IMR-90 (cell line): ENCODE data around the gene HCN3. TPM values are rescaled to one million over a fixed set of nuclear protein-coding genes. Genes with fewer than 3 reads are reported as not detected.

Experiments used
- ATAC-seq: fragments of 200-7000 bp; cut with Tn5 transposase; 2 replicates; pipeline ENCODE4 v1.9.1; 2020; ENCODE audit warnings: low read depth, mild to moderate bottlenecking, moderate library complexity
- BruUV-seq: library from RNA; stranded (reverse); fragments of 400-500 nt; replicated peaks from 2 replicates; lab custom pipeline; 2021; lab: Mats Ljungman, UMichigan
- CTCF ChIA-PET: fragments of 300-600 bp; formaldehyde crosslinking; extraction: SDS; loops from one replicate; lab custom pipeline; 2021; ENCODE audit warnings: antibody characterized with exemption; lab: Yijun Ruan, JAX
- POLR2A ChIA-PET: fragments of 300-600 bp; sonication (Branson Sonifier 250); formaldehyde crosslinking; loops from one replicate; lab custom pipeline; 2022; ENCODE audit warnings: antibody characterized with exemption; ENCODE audit not compliant: unreplicated experiment; lab: Charles Lee
- DNase-seq: peaks from one replicate; pipeline ENCODE4 v3.0.0; 2013
- H2AFZ ChIP-seq: replicated peaks from 2 replicates; pipeline ENCODE3; 2013; ENCODE audit warnings: low read length, mild to moderate bottlenecking; ENCODE audit not compliant: poor library complexity
- H2AK5ac ChIP-seq: 2 replicates; pipeline ENCODE4 v1.6.1; 2013; ENCODE audit warnings: low read depth, low read length, inconsistent platforms
- H2AK9ac ChIP-seq: replicated peaks from 2 replicates; pipeline ENCODE3; 2013; ENCODE audit warnings: mild to moderate bottlenecking, low read depth, low read length, moderate library complexity; ENCODE audit not compliant: poor library complexity
- H2BK120ac ChIP-seq: 2 replicates; pipeline ENCODE4 v1.6.1; 2013; ENCODE audit warnings: low read depth, low read length, inconsistent platforms
- H2BK15ac ChIP-seq: 3 replicates; pipeline ENCODE4 v1.6.1; 2013; ENCODE audit warnings: low read depth, low read length, inconsistent platforms
- H2BK20ac ChIP-seq: 2 replicates; pipeline ENCODE4 v1.6.1; 2013; ENCODE audit warnings: low read depth, mild to moderate bottlenecking, inconsistent platforms, low read length, moderate library complexity
- H2BK5ac ChIP-seq: 2 replicates; pipeline ENCODE4 v1.6.1; 2013; ENCODE audit warnings: mild to moderate bottlenecking, low read depth, low read length, inconsistent platforms; ENCODE audit not compliant: poor library complexity, severe bottlenecking
- H3K14ac ChIP-seq: replicated peaks from 2 replicates; pipeline ENCODE4 v1.6.1; 2013; ENCODE audit warnings: low read depth, low read length, inconsistent platforms
- H3K18ac ChIP-seq: 2 replicates; pipeline ENCODE4 v1.6.1; 2013; ENCODE audit warnings: low read depth, low read length, control low read depth
- H3K23ac ChIP-seq: 2 replicates; pipeline ENCODE4 v1.6.1; 2013; ENCODE audit warnings: low read depth, low read length, inconsistent platforms
- H3K27ac ChIP-seq: 2 replicates; pipeline ENCODE4 v1.5.1; 2013; ENCODE audit warnings: mild to moderate bottlenecking, control low read depth, low read length; ENCODE audit not compliant: insufficient read depth
- H3K27me3 ChIP-seq: 2 replicates; pipeline ENCODE4 v1.6.1; 2013; ENCODE audit warnings: low read length; ENCODE audit not compliant: control insufficient read depth, insufficient read depth
- H3K36me3 ChIP-seq: 2 replicates; pipeline ENCODE4 v1.6.1; 2013; ENCODE audit warnings: low read length, mixed read lengths; ENCODE audit not compliant: control insufficient read depth, insufficient read depth
- H3K4ac ChIP-seq: 2 replicates; pipeline ENCODE4 v1.6.1; 2013; ENCODE audit warnings: low read depth, low read length, inconsistent platforms
- H3K4me1 ChIP-seq: 2 replicates; pipeline ENCODE4 v1.6.1; 2013; ENCODE audit warnings: low read length, mixed read lengths; ENCODE audit not compliant: control insufficient read depth, insufficient read depth
- H3K4me2 ChIP-seq: 2 replicates; pipeline ENCODE4 v1.6.1; 2013; ENCODE audit warnings: low read depth, mild to moderate bottlenecking, control low read depth, low read length, moderate library complexity
- H3K4me3 ChIP-seq: 2 replicates; pipeline ENCODE4 v1.5.1; 2013; ENCODE audit warnings: low read depth, mild to moderate bottlenecking, control low read depth, low read length, moderate library complexity; ENCODE audit not compliant: insufficient read depth
- H3K56ac ChIP-seq: 2 replicates; pipeline ENCODE4 v1.6.1; 2013; ENCODE audit warnings: low read length, inconsistent platforms; ENCODE audit not compliant: insufficient read depth; ENCODE audit errors: extremely low read depth
- H3K79me1 ChIP-seq, 2 experiments: 2 replicates each; pipeline ENCODE4 v1.6.1; 2013; ENCODE audit warnings: low read length in 2 of 2, inconsistent platforms in 1 of 2, low read depth in 1 of 2
- H3K9ac ChIP-seq: 2 replicates; pipeline ENCODE4 v1.6.1; 2013; ENCODE audit warnings: low read depth, low read length, control low read depth
- H3K9me1 ChIP-seq: 2 replicates; pipeline ENCODE4 v1.6.1; 2013; ENCODE audit warnings: low read length, inconsistent platforms; ENCODE audit not compliant: insufficient read depth
- H3K9me3 ChIP-seq: 2 replicates; pipeline ENCODE4 v1.6.1; 2013; ENCODE audit warnings: low read length; ENCODE audit not compliant: control insufficient read depth, insufficient read depth
- H4K20me1 ChIP-seq: 2 replicates; pipeline ENCODE4 v1.6.1; 2013; ENCODE audit warnings: low read length, inconsistent platforms; ENCODE audit not compliant: insufficient read depth
- H4K5ac ChIP-seq: 2 replicates; pipeline ENCODE4 v1.6.1; 2013; ENCODE audit warnings: mild to moderate bottlenecking, low read depth, low read length, control low read depth
- H4K8ac ChIP-seq, 2 experiments: 2 replicates each; pipeline ENCODE4 v1.6.1; 2013; ENCODE audit warnings: low read depth in 2 of 2, low read length in 2 of 2, control low read depth in 1 of 2, inconsistent platforms in 1 of 2
- H4K91ac ChIP-seq: 2 replicates; pipeline ENCODE4 v1.6.1; 2013; ENCODE audit warnings: low read depth, low read length, inconsistent platforms; ENCODE audit not compliant: insufficient read depth
- BHLHE40 ChIP-seq: fragments of 150-350 bp; IDR thresholded peaks from 2 replicates; pipeline ENCODE4 v1.6.1; 2016; ENCODE audit warnings: mild to moderate bottlenecking, low read depth, low read length
- CEBPB ChIP-seq: IDR thresholded peaks from 2 replicates; pipeline ENCODE4 v1.6.1; 2012; ENCODE audit warnings: low read depth, low read length, improper control_type of control experiment
- CHD1 ChIP-seq: IDR thresholded peaks from 2 replicates; pipeline ENCODE4 v1.6.1; 2012; ENCODE audit warnings: low read depth, low read length, improper control_type of control experiment
- FOS ChIP-seq: fragments of 150-350 bp; IDR thresholded peaks from 2 replicates; pipeline ENCODE4 v1.6.1; 2016; ENCODE audit warnings: low read depth, low read length
- MAFK ChIP-seq: IDR thresholded peaks from 2 replicates; pipeline ENCODE4 v1.6.1; 2012; ENCODE audit warnings: low read depth, low read length, improper control_type of control experiment
- RAD21 ChIP-seq: IDR thresholded peaks from 2 replicates; pipeline ENCODE4 v1.6.1; 2012; ENCODE audit warnings: low read length, improper control_type of control experiment
- RCOR1 ChIP-seq: IDR thresholded peaks from 2 replicates; pipeline ENCODE4 v1.6.1; 2012; ENCODE audit warnings: mild to moderate bottlenecking, low read length, improper control_type of control experiment; ENCODE audit not compliant: insufficient replicate concordance
- RFX5 ChIP-seq: IDR thresholded peaks from 2 replicates; pipeline ENCODE4 v1.8.0; 2012; ENCODE audit warnings: low read depth, mild to moderate bottlenecking, low read length, moderate library complexity
- WGBS, 2 experiments: methylation state at CpG; one replicate each; pipeline versions ENCODE4 v1.1.5 to v1.1.7; 2013; ENCODE audit warnings: missing lambda C conversion rate in 2 of 2; ENCODE audit not compliant: insufficient read length in 1 of 2; ENCODE audit errors: extremely low coverage in 2 of 2; 5-methylcytosine and 5-hydroxymethylcytosine counted together
- dilution Hi-C: fragments of 300-500 bp; cut with HindIII; formaldehyde crosslinking; loops from one replicate; pipeline ENCODE4 v1.14.3; 2018; ENCODE audit warnings: low sequenced_read_pairs; ENCODE audit not compliant: unreplicated experiment
- in situ Hi-C: fragments of 300-500 bp; cut with MboI; formaldehyde crosslinking; loops from 3 replicates; pipeline ENCODE4 v1.14.3; 2019; ENCODE audit warnings: low sequenced_read_pairs, inconsistent platforms, mixed read lengths
- intact Hi-C: fragments of 100-400 bp; cut with micrococcal nuclease; formaldehyde crosslinking; loops from 2 replicates; pipeline ENCODE4 v1.10.0; 2022
- polyA plus RNA-seq, 3 experiments: library from polyadenylated mRNA; depleted of rRNA; stranded (reverse); fragments of >200 nt; gene quantifications; 2 replicates each; pipeline ENCODE4 v1.2.3, GENCODE V29; 2012; ENCODE audit warnings: low replicate concordance in 1 of 3
- total RNA-seq: library from RNA; depleted of rRNA; stranded (reverse); fragments of >200 nt; gene quantifications from 2 replicates; pipeline ENCODE4 v1.2.3, GENCODE V29; 2012
- TF ChIP-seq, protein P1 (sequence below): conservative IDR thresholded peaks from 2 replicates; pipeline ENCODE4 v1.5.1; 2012; ENCODE audit warnings: mild to moderate bottlenecking, low read depth, low read length, improper control_type of control experiment
- TF ChIP-seq, protein P2 (sequence below): fragments of 150-350 bp; IDR thresholded peaks from 2 replicates; pipeline ENCODE4 v1.6.1; 2016; ENCODE audit warnings: low read depth, mild to moderate bottlenecking, low read length, moderate library complexity, borderline replicate concordance
- TF ChIP-seq, protein P3 (sequence below): fragments of 150-350 bp; IDR thresholded peaks from 2 replicates; pipeline ENCODE4 v1.6.1; 2017; ENCODE audit warnings: mild to moderate bottlenecking, antibody characterized with exemption, low read length, low read depth

Gene HCN3
- total and polyA plus RNA-seq, 2 of the 4 experiments (the other 2 are of a cell fraction): 0.36 to 2.7 TPM

DNA sequence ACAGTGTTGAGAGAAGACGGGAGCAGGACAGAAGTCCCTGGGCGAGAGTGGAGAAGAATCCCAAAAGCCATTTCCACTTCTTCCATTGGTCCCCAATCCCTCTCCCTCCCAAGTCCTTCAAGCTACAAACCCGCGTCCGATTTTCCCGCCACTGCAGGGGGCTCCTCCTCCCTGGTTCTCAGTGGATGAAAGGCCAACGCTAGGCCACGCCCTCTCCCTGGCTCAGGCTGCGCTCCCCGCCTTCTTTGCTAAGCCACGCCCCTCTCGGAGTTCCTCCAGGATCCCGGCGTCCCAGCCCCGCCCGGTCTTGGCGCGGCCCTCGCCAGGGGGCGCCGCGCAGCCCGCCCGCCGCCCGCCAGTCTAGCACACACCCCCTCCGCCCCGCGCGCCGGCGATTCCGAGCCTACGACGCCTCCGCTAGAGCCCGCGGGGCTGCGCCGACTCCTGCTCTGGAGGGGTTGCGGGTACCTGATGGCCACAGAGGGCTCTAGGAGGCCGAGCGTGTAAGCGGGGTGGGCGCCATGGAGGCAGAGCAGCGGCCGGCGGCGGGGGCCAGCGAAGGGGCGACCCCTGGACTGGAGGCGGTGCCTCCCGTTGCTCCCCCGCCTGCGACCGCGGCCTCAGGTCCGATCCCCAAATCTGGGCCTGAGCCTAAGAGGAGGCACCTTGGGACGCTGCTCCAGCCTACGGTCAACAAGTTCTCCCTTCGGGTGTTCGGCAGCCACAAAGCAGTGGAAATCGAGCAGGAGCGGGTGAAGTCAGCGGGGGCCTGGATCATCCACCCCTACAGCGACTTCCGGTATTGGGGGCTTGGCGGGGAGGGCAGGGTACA, at the start of gene HCN3 (continued):
- TF ChIP-seq RAD21 (peak; percentile 49), CEBPB (no peak), BHLHE40 (no peak), MAFK (no peak), CHD1 (no peak), FOS (no peak)

DNA sequence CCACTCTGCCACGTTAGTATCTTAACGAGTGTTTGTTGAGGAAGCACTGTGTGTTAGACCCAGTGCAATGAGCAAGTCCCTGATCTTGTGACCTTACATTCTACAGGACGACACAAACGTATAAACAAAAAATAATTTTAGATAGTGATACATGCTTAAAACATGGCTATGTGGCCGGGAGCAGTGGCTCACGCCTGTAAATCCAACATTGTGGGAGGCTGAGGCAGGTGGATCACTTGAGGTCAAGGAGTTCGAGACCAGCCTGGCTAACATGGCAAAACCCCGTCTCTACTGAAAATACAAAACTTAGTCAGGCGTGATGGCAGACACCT, 49.2 kb upstream of the HCN3 start:
- ChIA-PET CTCF (interaction anchor here (1.8 kb wide), 1 partner anchor 22 kb away, joined by 4 read pairs; no protein-coding TSS in a partner anchor), POLR2A (no interaction called here)
- peak overlapping the region; percentile 80 for H2BK120ac ChIP-seq
- H3K27me3 ChIP-seq: no peaks in the 10 kb centered on the region
- H3K27ac ChIP-seq: peak overlapping the region; percentile 87
- ATAC-seq: no peak
- peak overlapping the region; percentile 73 for H3K4me2 ChIP-seq
- DNase-seq: peak; percentile 58
- peaks cover 17% of the 10 kb centered on the region for H3K9me1 ChIP-seq
- peak overlapping the region; percentile 32; the same call in 1 of the 2 replicates for H3K4me3 ChIP-seq
- peak overlapping the region; percentile 98 for H4K91ac ChIP-seq
- H3K9me3 ChIP-seq: no peaks in the 10 kb centered on the region
- H3K4me1 ChIP-seq: peaks cover 22% of the 10 kb centered on the region
- peaks cover 18 to 36% of the 10 kb centered on the region in 2 experiments for H3K79me1 ChIP-seq
- H2BK15ac ChIP-seq: peak overlapping the region; percentile 86; the same call in 2 of the 3 replicates
- peak overlapping the region; percentile 98 for H3K4ac ChIP-seq
- H3K18ac ChIP-seq: peak overlapping the region; percentile 43
- H2BK20ac ChIP-seq: peak overlapping the region; percentile 57; the same call in 1 of the 2 replicates
- peak overlapping the region; percentile 93 for H2AK5ac ChIP-seq
- peak overlapping the region; percentile 94 for H4K5ac ChIP-seq
- intact Hi-C loops: no loop called here
- H3K56ac ChIP-seq: peak overlapping the region; percentile 93
- peak overlapping the region; percentile 90 to 99 for H4K8ac ChIP-seq
- in situ Hi-C loops: no loop called here
- no TSS peak for BruUV-seq
- peaks cover 3% of the 10 kb centered on the region; the same call in 1 of the 2 replicates for H4K20me1 ChIP-seq
- peak overlapping the region; percentile 84 for H3K9ac ChIP-seq
- no CpG with 5 or more reads among the region's 9 CpGs for WGBS, 2 experiments
- H3K36me3 ChIP-seq: no peaks in the 10 kb centered on the region; the same call in 1 of the 2 replicates
- peak overlapping the region; percentile 89 for H2AFZ ChIP-seq
- peak overlapping the region; percentile 94 for H3K14ac ChIP-seq
- dilution Hi-C loops: no loop called here
- H2BK5ac ChIP-seq: peak overlapping the region; percentile 86
- H3K23ac ChIP-seq: peak overlapping the region; percentile 85
- peak overlapping the region; percentile 95 for H2AK9ac ChIP-seq
- no peak for TF ChIP-seq RAD21
- TF ChIP-seq, protein P1, sequence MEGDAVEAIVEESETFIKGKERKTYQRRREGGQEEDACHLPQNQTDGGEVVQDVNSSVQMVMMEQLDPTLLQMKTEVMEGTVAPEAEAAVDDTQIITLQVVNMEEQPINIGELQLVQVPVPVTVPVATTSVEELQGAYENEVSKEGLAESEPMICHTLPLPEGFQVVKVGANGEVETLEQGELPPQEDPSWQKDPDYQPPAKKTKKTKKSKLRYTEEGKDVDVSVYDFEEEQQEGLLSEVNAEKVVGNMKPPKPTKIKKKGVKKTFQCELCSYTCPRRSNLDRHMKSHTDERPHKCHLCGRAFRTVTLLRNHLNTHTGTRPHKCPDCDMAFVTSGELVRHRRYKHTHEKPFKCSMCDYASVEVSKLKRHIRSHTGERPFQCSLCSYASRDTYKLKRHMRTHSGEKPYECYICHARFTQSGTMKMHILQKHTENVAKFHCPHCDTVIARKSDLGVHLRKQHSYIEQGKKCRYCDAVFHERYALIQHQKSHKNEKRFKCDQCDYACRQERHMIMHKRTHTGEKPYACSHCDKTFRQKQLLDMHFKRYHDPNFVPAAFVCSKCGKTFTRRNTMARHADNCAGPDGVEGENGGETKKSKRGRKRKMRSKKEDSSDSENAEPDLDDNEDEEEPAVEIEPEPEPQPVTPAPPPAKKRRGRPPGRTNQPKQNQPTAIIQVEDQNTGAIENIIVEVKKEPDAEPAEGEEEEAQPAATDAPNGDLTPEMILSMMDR: no peak
- no peak for TF ChIP-seq MAFK
- TF ChIP-seq, protein P2, sequence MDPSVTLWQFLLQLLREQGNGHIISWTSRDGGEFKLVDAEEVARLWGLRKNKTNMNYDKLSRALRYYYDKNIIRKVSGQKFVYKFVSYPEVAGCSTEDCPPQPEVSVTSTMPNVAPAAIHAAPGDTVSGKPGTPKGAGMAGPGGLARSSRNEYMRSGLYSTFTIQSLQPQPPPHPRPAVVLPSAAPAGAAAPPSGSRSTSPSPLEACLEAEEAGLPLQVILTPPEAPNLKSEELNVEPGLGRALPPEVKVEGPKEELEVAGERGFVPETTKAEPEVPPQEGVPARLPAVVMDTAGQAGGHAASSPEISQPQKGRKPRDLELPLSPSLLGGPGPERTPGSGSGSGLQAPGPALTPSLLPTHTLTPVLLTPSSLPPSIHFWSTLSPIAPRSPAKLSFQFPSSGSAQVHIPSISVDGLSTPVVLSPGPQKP: no peak
- TF ChIP-seq CEBPB: no peak
- no peak for TF ChIP-seq RFX5
- no peak for TF ChIP-seq BHLHE40
- TF ChIP-seq, protein P3, sequence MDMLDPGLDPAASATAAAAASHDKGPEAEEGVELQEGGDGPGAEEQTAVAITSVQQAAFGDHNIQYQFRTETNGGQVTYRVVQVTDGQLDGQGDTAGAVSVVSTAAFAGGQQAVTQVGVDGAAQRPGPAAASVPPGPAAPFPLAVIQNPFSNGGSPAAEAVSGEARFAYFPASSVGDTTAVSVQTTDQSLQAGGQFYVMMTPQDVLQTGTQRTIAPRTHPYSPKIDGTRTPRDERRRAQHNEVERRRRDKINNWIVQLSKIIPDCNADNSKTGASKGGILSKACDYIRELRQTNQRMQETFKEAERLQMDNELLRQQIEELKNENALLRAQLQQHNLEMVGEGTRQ: no peak
- TF ChIP-seq FOS: no peak
- no peak for TF ChIP-seq RCOR1
